Activated T-helper 1 cell treated with Interleukin-2 at 50 U/mL for 16 hours (primary cell): ENCODE measurements around the gene SLC24A4.

Experiments used
- DNase-seq: peaks from one replicate; pipeline ENCODE4 v3.0.0-alpha.2; 2020; ENCODE audit warnings: low read depth

SLC24A4 gene

GRCh38 chr14:92316937-92317336 is 6.0 kb upstream of the SLC24A4 start:
- no peak for DNase-seq

GRCh38 chr14:92317511-92317910 is 5.5 kb upstream of the SLC24A4 start:
- DNase-seq: no peak

- DNase-seq: no peak
Observed at GRCh38 chr14:92321701-92322100, 1.3 kb upstream of the SLC24A4 start.

- DNase-seq: no peak
Observed at GRCh38 chr14:92322516-92322915, 449 bp upstream of the SLC24A4 start.

GRCh38 chr14:92323916-92324818 is 1.2 kb downstream of the SLC24A4 start:
- DNase-seq: no peak

GRCh38 chr14:92325835-92326234 is 2.9 kb downstream of the SLC24A4 start:
- DNase-seq: no peak

GRCh38 chr14:92328664-92329255 is 5.8 kb downstream of the SLC24A4 start:
- DNase-seq: no peak

- no peak for DNase-seq
Observed at GRCh38 chr14:92334050-92334449, 11.1 kb downstream of the SLC24A4 start.

GRCh38 chr14:92336363-92336762 is 13.4 kb downstream of the SLC24A4 start:
- DNase-seq: no peak

- no peak for DNase-seq
Observed at GRCh38 chr14:92339426-92339825, 16.5 kb downstream of the SLC24A4 start.

- no peak for DNase-seq
Observed at GRCh38 chr14:92340071-92340470, 17.1 kb downstream of the SLC24A4 start.

- DNase-seq: no peak
Observed at GRCh38 chr14:92340931-92341330, 18.0 kb downstream of the SLC24A4 start.

- DNase-seq: no peak
Observed at GRCh38 chr14:92341791-92342190, 18.8 kb downstream of the SLC24A4 start.

- no peak for DNase-seq
Observed at GRCh38 chr14:92348154-92348553, 25.2 kb downstream of the SLC24A4 start.

- no peak for DNase-seq
Observed at GRCh38 chr14:92351750-92352149, 28.8 kb downstream of the SLC24A4 start.

GRCh38 chr14:92352158-92352985 is 29.4 kb downstream of the SLC24A4 start:
- no peak for DNase-seq

GRCh38 chr14:92353447-92353846 is 30.5 kb downstream of the SLC24A4 start:
- no peak for DNase-seq

GRCh38 chr14:92356677-92357076 is 33.7 kb downstream of the SLC24A4 start:
- DNase-seq: no peak

GRCh38 chr14:92360651-92361370 is 37.8 kb downstream of the SLC24A4 start:
- DNase-seq: no peak

GRCh38 chr14:92362781-92363235 is 39.8 kb downstream of the SLC24A4 start:
- no peak for DNase-seq

- no peak for DNase-seq
Observed at GRCh38 chr14:92366237-92366636, 43.3 kb downstream of the SLC24A4 start.

- DNase-seq: no peak
Observed at GRCh38 chr14:92368001-92368400, 45.0 kb downstream of the SLC24A4 start.
